ENCODE data around the gene PRR23B. TPM values are rescaled to one million over a fixed set of nuclear protein-coding genes. Genes with fewer than 3 reads are reported as not detected.
"Not testable (repeated sequence)": the region's sequence is repeated elsewhere in the genome, so short reads cannot be mapped to it uniquely, and the experiment has no call there.

PRR23B gene
- total RNA-seq: not detected
- long read RNA-seq: 0 reads

- ATAC-seq: no peak
- no peak for DNase-seq (ENCODE audit: missing footprints)
- intact Hi-C loops (cut with DNase I): no loop called here
Measured at GRCh38 chr3:139020868-139021234, at the start of gene PRR23B. TSS of gene PRR23B (minus strand) at chr3:139020926. CDS start at chr3:139020661, 265 bp downstream.

GRCh38 chr3:139062918-139063317 lies 42.2 kb upstream of the PRR23B start:
- intact Hi-C loops (cut with DNase I): no loop called here
- no peak for ATAC-seq
- no peak for DNase-seq (ENCODE audit: missing footprints)

- ATAC-seq (no peak), DNase-seq (ENCODE audit: missing footprints) (no peak)
- intact Hi-C loops (cut with DNase I): no loop called here
Measured at GRCh38 chr3:139052802-139053600, 32.3 kb upstream of the PRR23B start.

GRCh38 chr3:139044366-139045210 lies 23.9 kb upstream of the PRR23B start, which contains the start of gene PRR23C:
TSS of gene PRR23C (minus strand) at chr3:139044892. CDS start at chr3:139044620, 272 bp downstream.
- intact Hi-C loops (cut with DNase I): no loop called here
- no peak for DNase-seq (ENCODE audit: missing footprints)
- no peak for ATAC-seq

GRCh38 chr3:139043554-139044365 lies 23.0 kb upstream of the PRR23B start:
- ATAC-seq: no peak
- DNase-seq (ENCODE audit: missing footprints): no peak
- intact Hi-C loops (cut with DNase I): no loop called here

- intact Hi-C loops (cut with DNase I): no loop called here
- no peak for ATAC-seq
- no peak for DNase-seq (ENCODE audit: missing footprints)
Measured at GRCh38 chr3:139037478-139037877, 16.8 kb upstream of the PRR23B start.

GRCh38 chr3:139032326-139033002 lies 11.7 kb upstream of the PRR23B start:
- DNase-seq (ENCODE audit: missing footprints): no peak
- intact Hi-C loops (cut with DNase I): no loop called here
- no peak for ATAC-seq

GRCh38 chr3:139030576-139030975 lies 9.8 kb upstream of the PRR23B start:
- ATAC-seq; DNase-seq (ENCODE audit: missing footprints); intact Hi-C loops (cut with DNase I): not testable (repeated sequence)

GRCh38 chr3:139024968-139025367 lies 4.2 kb upstream of the PRR23B start:
- ATAC-seq: no peak
- intact Hi-C loops (cut with DNase I): no loop called here
- DNase-seq (ENCODE audit: missing footprints): no peak

- intact Hi-C loops (cut with DNase I): no loop called here
- DNase-seq (ENCODE audit: missing footprints) (no peak), ATAC-seq (no peak)
Measured at GRCh38 chr3:139020036-139020867, 474 bp downstream of the PRR23B start.

- ATAC-seq: no peak
- intact Hi-C loops (cut with DNase I): no loop called here
Measured at GRCh38 chr3:139016430-139017048, 4.2 kb downstream of the PRR23B start.

GRCh38 chr3:139006051-139006716 lies 14.5 kb downstream of the PRR23B start, which contains the start of gene PRR23A:
TSS of gene PRR23A (minus strand) at chr3:139006268. CDS start at chr3:139006268, 0 bp downstream.
- intact Hi-C loops (cut with DNase I): no loop called here
- DNase-seq (ENCODE audit: missing footprints) (no peak), ATAC-seq (no peak)

More at GRCh38 chr3:139016430-139017048, 4.2 kb downstream of the PRR23B start:
- DNase-seq (ENCODE audit: missing footprints): no peak

GRCh38 chr3:139005356-139005993 lies 15.3 kb downstream of the PRR23B start:
- DNase-seq (ENCODE audit: missing footprints): no peak
- no peak for ATAC-seq
- intact Hi-C loops (cut with DNase I): no loop called here

- intact Hi-C loops (cut with DNase I): no loop called here
- DNase-seq (ENCODE audit: missing footprints): no peak
- no peak for ATAC-seq
Measured at GRCh38 chr3:138995706-138996105, 25.0 kb downstream of the PRR23B start.

- DNase-seq (ENCODE audit: missing footprints) (no peak), ATAC-seq (no peak)
- intact Hi-C loops (cut with DNase I): no loop called here
Measured at GRCh38 chr3:138987181-138987580, 33.5 kb downstream of the PRR23B start.

GRCh38 chr3:138985932-138986331 lies 34.8 kb downstream of the PRR23B start:
- ATAC-seq (no peak), DNase-seq (ENCODE audit: missing footprints) (no peak)
- intact Hi-C loops (cut with DNase I): no loop called here
